HPDE6-E6E7 (cell line): Measurements from ENCODE around the gene NRROS.
"Not testable (repeated sequence)": the region's sequence is repeated elsewhere in the genome, so short reads cannot be mapped to it uniquely, and the experiment has no call there.

Experiments
- DNase-seq: peaks from one replicate; pipeline ENCODE4 v3.0.0; 2011; ENCODE audit warnings: missing footprints; ENCODE audit errors: extremely low spot score

NRROS gene

GRCh38 chr3:196639483-196640296, at the start of gene NRROS:
NRROS (plus strand) TSS chr3:196639694; CDS start chr3:196654540, 14,846 bp downstream.
- peak; percentile 26 for DNase-seq

- no peak for DNase-seq
Measured at GRCh38 chr3:196590279-196590678, 49.2 kb upstream of the NRROS start.

- no peak for DNase-seq
Measured at GRCh38 chr3:196596355-196596754, 43.1 kb upstream of the NRROS start.

- DNase-seq, result not testable (repeated sequence)
Measured at GRCh38 chr3:196597971-196598733, 41.3 kb upstream of the NRROS start.

- no peak for DNase-seq
Measured at GRCh38 chr3:196599734-196600128, 39.8 kb upstream of the NRROS start.

- DNase-seq, result no peak
Measured at GRCh38 chr3:196600359-196600758, 39.1 kb upstream of the NRROS start.

GRCh38 chr3:196602673-196603072, 36.8 kb upstream of the NRROS start:
- no peak for DNase-seq

GRCh38 chr3:196603683-196604082, 35.8 kb upstream of the NRROS start:
- DNase-seq, result no peak

- DNase-seq, result no peak
Measured at GRCh38 chr3:196604548-196604947, 34.9 kb upstream of the NRROS start.

- no peak for DNase-seq
Measured at GRCh38 chr3:196608693-196609092, 30.8 kb upstream of the NRROS start.

GRCh38 chr3:196609343-196609775, 30.1 kb upstream of the NRROS start:
- peak; percentile 90 for DNase-seq

- no peak for DNase-seq
Measured at GRCh38 chr3:196609805-196610515, 29.5 kb upstream of the NRROS start.

- DNase-seq, result no peak
Measured at GRCh38 chr3:196611761-196612483, 27.6 kb upstream of the NRROS start.

GRCh38 chr3:196615234-196615633, 24.3 kb upstream of the NRROS start:
- DNase-seq, result not testable (repeated sequence)

- no peak for DNase-seq
Measured at GRCh38 chr3:196617256-196617655, 22.2 kb upstream of the NRROS start.

- no peak for DNase-seq
Measured at GRCh38 chr3:196619223-196619622, 20.3 kb upstream of the NRROS start.

GRCh38 chr3:196619627-196620026, 19.9 kb upstream of the NRROS start:
- not testable (repeated sequence) for DNase-seq

- no peak for DNase-seq
Measured at GRCh38 chr3:196620161-196620604, 19.3 kb upstream of the NRROS start.

GRCh38 chr3:196620684-196621083, 18.8 kb upstream of the NRROS start:
- DNase-seq, result no peak

GRCh38 chr3:196621611-196622010, 17.9 kb upstream of the NRROS start:
- DNase-seq, result no peak

GRCh38 chr3:196624067-196624790, 15.3 kb upstream of the NRROS start:
- DNase-seq, result no peak
